Liver (tissue), 3 donors: ENCODE data around the gene AGFG1.
"Not testable (repeated sequence)": the region's sequence is repeated elsewhere in the genome, so short reads cannot be mapped to it uniquely, and the experiment has no call there.

Experiments
- EGR1 ChIP-seq, 2 donors: IDR thresholded peaks; 2 replicates each; pipeline ENCODE4 v1.6.1; 2016 to 2018; ENCODE audit warnings: antibody characterized with exemption in 2 of 2, low read depth in 2 of 2
- MAX ChIP-seq: IDR thresholded peaks from 2 replicates; pipeline ENCODE4 v1.6.1; 2016; ENCODE audit warnings: antibody characterized with exemption
- RAD21 ChIP-seq, 2 donors: IDR thresholded peaks; 2 replicates each; pipeline ENCODE4 v1.6.1; 2016; ENCODE audit warnings: antibody characterized with exemption in 2 of 2, mild to moderate bottlenecking in 2 of 2
- SP1 ChIP-seq: IDR thresholded peaks from 2 replicates; pipeline ENCODE4 v1.6.1; 2018; ENCODE audit warnings: antibody characterized with exemption, mild to moderate bottlenecking
- TAF1 ChIP-seq: conservative IDR thresholded peaks from 2 replicates; pipeline ENCODE4 v1.6.1; 2016; ENCODE audit warnings: antibody characterized with exemption, mild to moderate bottlenecking
- YY1 ChIP-seq: IDR thresholded peaks from 2 replicates; pipeline ENCODE4 v1.6.1; 2016; ENCODE audit warnings: antibody characterized with exemption, mild to moderate bottlenecking
- TF ChIP-seq, protein P1 (sequence below): fragments of 150-350 bp; IDR thresholded peaks from 2 replicates; pipeline ENCODE4 v1.5.1; 2017; ENCODE audit warnings: improper control_type of control experiment, low read depth, low read length; ENCODE audit not compliant: missing input control
- TF ChIP-seq, protein P2 (sequence below): IDR thresholded peaks from 2 replicates; pipeline ENCODE4 v1.6.1; 2016; ENCODE audit warnings: antibody characterized with exemption, mild to moderate bottlenecking
- TF ChIP-seq, protein P3 (sequence below): IDR thresholded peaks from 2 replicates; pipeline ENCODE4 v1.6.1; 2016; ENCODE audit warnings: antibody characterized with exemption
- donor health status: healthy.
- donor health status: healthy.

DNA sequence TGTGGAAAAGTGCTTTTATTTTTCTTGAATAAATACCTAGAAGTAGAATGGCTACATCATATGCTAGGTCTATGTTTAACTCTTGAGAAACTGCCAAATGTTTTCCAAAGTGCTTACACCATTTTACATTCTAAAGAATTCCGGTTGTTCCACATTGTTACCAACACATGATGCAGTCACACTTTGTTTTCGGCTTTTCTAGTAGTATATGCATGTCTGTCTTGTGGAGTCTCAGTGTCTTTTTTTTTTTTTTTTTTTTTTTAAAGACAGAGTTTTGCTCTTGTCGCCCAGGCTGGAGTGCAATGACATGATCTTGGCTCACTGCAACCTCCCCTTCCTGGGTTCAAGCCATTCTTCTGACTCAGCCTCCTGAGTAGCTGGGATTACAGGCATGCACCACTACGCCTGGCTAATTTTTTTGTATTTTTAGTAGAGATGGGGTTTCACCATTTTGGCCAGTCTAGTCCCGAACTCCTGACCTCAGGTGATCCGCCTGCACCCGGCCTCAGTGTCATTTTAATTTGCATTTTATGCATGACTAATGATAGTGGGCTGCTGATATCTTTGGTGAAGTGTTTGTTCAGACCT, 46.4 kb downstream of the AGFG1 start:
- TF ChIP-seq, protein P1, sequence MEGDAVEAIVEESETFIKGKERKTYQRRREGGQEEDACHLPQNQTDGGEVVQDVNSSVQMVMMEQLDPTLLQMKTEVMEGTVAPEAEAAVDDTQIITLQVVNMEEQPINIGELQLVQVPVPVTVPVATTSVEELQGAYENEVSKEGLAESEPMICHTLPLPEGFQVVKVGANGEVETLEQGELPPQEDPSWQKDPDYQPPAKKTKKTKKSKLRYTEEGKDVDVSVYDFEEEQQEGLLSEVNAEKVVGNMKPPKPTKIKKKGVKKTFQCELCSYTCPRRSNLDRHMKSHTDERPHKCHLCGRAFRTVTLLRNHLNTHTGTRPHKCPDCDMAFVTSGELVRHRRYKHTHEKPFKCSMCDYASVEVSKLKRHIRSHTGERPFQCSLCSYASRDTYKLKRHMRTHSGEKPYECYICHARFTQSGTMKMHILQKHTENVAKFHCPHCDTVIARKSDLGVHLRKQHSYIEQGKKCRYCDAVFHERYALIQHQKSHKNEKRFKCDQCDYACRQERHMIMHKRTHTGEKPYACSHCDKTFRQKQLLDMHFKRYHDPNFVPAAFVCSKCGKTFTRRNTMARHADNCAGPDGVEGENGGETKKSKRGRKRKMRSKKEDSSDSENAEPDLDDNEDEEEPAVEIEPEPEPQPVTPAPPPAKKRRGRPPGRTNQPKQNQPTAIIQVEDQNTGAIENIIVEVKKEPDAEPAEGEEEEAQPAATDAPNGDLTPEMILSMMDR = not testable (repeated sequence)
- not testable (repeated sequence) for TF ChIP-seq MAX; RAD21 (IDR thresholded peaks at IDR 0.05); TAF1; EGR1 (IDR thresholded peaks at IDR 0.05; ENCODE audit: low read depth in 2 of 2); SP1; YY1
- TF ChIP-seq, protein P2, sequence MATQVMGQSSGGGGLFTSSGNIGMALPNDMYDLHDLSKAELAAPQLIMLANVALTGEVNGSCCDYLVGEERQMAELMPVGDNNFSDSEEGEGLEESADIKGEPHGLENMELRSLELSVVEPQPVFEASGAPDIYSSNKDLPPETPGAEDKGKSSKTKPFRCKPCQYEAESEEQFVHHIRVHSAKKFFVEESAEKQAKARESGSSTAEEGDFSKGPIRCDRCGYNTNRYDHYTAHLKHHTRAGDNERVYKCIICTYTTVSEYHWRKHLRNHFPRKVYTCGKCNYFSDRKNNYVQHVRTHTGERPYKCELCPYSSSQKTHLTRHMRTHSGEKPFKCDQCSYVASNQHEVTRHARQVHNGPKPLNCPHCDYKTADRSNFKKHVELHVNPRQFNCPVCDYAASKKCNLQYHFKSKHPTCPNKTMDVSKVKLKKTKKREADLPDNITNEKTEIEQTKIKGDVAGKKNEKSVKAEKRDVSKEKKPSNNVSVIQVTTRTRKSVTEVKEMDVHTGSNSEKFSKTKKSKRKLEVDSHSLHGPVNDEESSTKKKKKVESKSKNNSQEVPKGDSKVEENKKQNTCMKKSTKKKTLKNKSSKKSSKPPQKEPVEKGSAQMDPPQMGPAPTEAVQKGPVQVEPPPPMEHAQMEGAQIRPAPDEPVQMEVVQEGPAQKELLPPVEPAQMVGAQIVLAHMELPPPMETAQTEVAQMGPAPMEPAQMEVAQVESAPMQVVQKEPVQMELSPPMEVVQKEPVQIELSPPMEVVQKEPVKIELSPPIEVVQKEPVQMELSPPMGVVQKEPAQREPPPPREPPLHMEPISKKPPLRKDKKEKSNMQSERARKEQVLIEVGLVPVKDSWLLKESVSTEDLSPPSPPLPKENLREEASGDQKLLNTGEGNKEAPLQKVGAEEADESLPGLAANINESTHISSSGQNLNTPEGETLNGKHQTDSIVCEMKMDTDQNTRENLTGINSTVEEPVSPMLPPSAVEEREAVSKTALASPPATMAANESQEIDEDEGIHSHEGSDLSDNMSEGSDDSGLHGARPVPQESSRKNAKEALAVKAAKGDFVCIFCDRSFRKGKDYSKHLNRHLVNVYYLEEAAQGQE = not testable (repeated sequence)
- TF ChIP-seq, protein P3, sequence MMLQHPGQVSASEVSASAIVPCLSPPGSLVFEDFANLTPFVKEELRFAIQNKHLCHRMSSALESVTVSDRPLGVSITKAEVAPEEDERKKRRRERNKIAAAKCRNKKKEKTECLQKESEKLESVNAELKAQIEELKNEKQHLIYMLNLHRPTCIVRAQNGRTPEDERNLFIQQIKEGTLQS = not testable (repeated sequence)
